ENCODE measurements around the gene ARHGAP26.

The ARHGAP26 gene

GRCh38 chr5:143210576-143210975, 440.4 kb downstream of the ARHGAP26 start:
- Histone ChIP-seq H3K9ac (ENCODE audit: low read length in 5 of 5) (no peak overlapping the region), H3K4me1 (ENCODE audit: control insufficient read depth in 5 of 5, insufficient read depth in 5 of 5, low read length in 5 of 5) (peaks cover 15 to 64% (median 47%) of the 10 kb centered on the region in 5 donors), H3K27me3 (ENCODE audit: control insufficient read depth in 5 of 5, insufficient read depth in 4 of 5, low read length in 5 of 5) (no peaks in the 10 kb centered on the region), H3K36me3 (ENCODE audit: control insufficient read depth in 5 of 5, insufficient read depth in 5 of 5, low read length in 5 of 5) (peaks cover 0 to 3% (median 0%) of the 10 kb centered on the region in 5 donors), H3K27ac (ENCODE audit: low read depth, low read length) (no peak overlapping the region), H3K4me3 (ENCODE audit: low read depth in 1 of 5, low read length in 5 of 5) (no peak overlapping the region), H3K9me3 (ENCODE audit: control insufficient read depth in 5 of 5, low read length in 5 of 5) (no peaks in the 10 kb centered on the region)

GRCh38 chr5:143212261-143212660, 442.1 kb downstream of the ARHGAP26 start:
- Histone ChIP-seq H3K4me3 (ENCODE audit: low read depth in 1 of 5, low read length in 5 of 5) (no peak overlapping the region), H3K27me3 (ENCODE audit: control insufficient read depth in 5 of 5, insufficient read depth in 4 of 5, low read length in 5 of 5) (no peaks in the 10 kb centered on the region), H3K9me3 (ENCODE audit: control insufficient read depth in 5 of 5, low read length in 5 of 5) (no peaks in the 10 kb centered on the region), H3K4me1 (ENCODE audit: control insufficient read depth in 5 of 5, insufficient read depth in 5 of 5, low read length in 5 of 5) (peaks cover 15 to 58% (median 37%) of the 10 kb centered on the region in 5 donors), H3K9ac (ENCODE audit: low read length in 5 of 5) (peak overlapping the region in 1 of 5 donors; percentile 25), H3K27ac (ENCODE audit: low read depth, low read length) (no peak overlapping the region), H3K36me3 (ENCODE audit: control insufficient read depth in 5 of 5, insufficient read depth in 5 of 5, low read length in 5 of 5) (peaks cover 0 to 9% (median 0%) of the 10 kb centered on the region in 5 donors)

GRCh38 chr5:143213231-143213850, 443.2 kb downstream of the ARHGAP26 start:
- peaks cover 12 to 51% (median 31%) of the 10 kb centered on the region in 5 donors for H3K4me1 ChIP-seq (ENCODE audit: control insufficient read depth in 5 of 5, insufficient read depth in 5 of 5, low read length in 5 of 5)
- H3K36me3 ChIP-seq (ENCODE audit: control insufficient read depth in 5 of 5, insufficient read depth in 5 of 5, low read length in 5 of 5) = peaks cover 0 to 9% (median 0%) of the 10 kb centered on the region in 5 donors
- no peaks in the 10 kb centered on the region for H3K9me3 ChIP-seq (ENCODE audit: control insufficient read depth in 5 of 5, low read length in 5 of 5)
- no peaks in the 10 kb centered on the region for H3K27me3 ChIP-seq (ENCODE audit: control insufficient read depth in 5 of 5, insufficient read depth in 4 of 5, low read length in 5 of 5)
- peak overlapping the region in 1 of 5 donors; percentile 15 for H3K9ac ChIP-seq (ENCODE audit: low read length in 5 of 5)
- peak overlapping the region; percentile 27 for H3K27ac ChIP-seq (ENCODE audit: low read depth, low read length)
- H3K4me3 ChIP-seq (ENCODE audit: low read depth in 1 of 5, low read length in 5 of 5) = no peak overlapping the region

GRCh38 chr5:143213851-143214363, 443.7 kb downstream of the ARHGAP26 start:
- H3K27ac ChIP-seq (ENCODE audit: low read depth, low read length) = peak overlapping the region; percentile 27
- H3K4me1 ChIP-seq (ENCODE audit: control insufficient read depth in 5 of 5, insufficient read depth in 5 of 5, low read length in 5 of 5) = peaks cover 8 to 51% (median 27%) of the 10 kb centered on the region in 5 donors
- peaks cover 0 to 9% (median 0%) of the 10 kb centered on the region in 5 donors for H3K36me3 ChIP-seq (ENCODE audit: control insufficient read depth in 5 of 5, insufficient read depth in 5 of 5, low read length in 5 of 5)

GRCh38 chr5:143214458-143214857, 444.3 kb downstream of the ARHGAP26 start:
- Histone ChIP-seq H3K27ac (ENCODE audit: low read depth, low read length) (no peak overlapping the region), H3K9ac (ENCODE audit: low read length in 5 of 5) (no peak overlapping the region), H3K36me3 (ENCODE audit: control insufficient read depth in 5 of 5, insufficient read depth in 5 of 5, low read length in 5 of 5) (peaks cover 0 to 9% (median 0%) of the 10 kb centered on the region in 5 donors)

More at GRCh38 chr5:143213851-143214363, 443.7 kb downstream of the ARHGAP26 start:
- Histone ChIP-seq H3K9me3 (ENCODE audit: control insufficient read depth in 5 of 5, low read length in 5 of 5) (no peaks in the 10 kb centered on the region), H3K4me3 (ENCODE audit: low read depth in 1 of 5, low read length in 5 of 5) (no peak overlapping the region), H3K27me3 (ENCODE audit: control insufficient read depth in 5 of 5, insufficient read depth in 4 of 5, low read length in 5 of 5) (no peaks in the 10 kb centered on the region), H3K9ac (ENCODE audit: low read length in 5 of 5) (peak overlapping the region in 1 of 5 donors; percentile 15)

GRCh38 chr5:143214890-143215289, 444.7 kb downstream of the ARHGAP26 start:
- Histone ChIP-seq H3K9me3 (ENCODE audit: control insufficient read depth in 5 of 5, low read length in 5 of 5) (no peaks in the 10 kb centered on the region), H3K27ac (ENCODE audit: low read depth, low read length) (no peak overlapping the region), H3K27me3 (ENCODE audit: control insufficient read depth in 5 of 5, insufficient read depth in 4 of 5, low read length in 5 of 5) (no peaks in the 10 kb centered on the region), H3K9ac (ENCODE audit: low read length in 5 of 5) (no peak overlapping the region), H3K4me3 (ENCODE audit: low read depth in 1 of 5, low read length in 5 of 5) (no peak overlapping the region), H3K36me3 (ENCODE audit: control insufficient read depth in 5 of 5, insufficient read depth in 5 of 5, low read length in 5 of 5) (peaks cover 0 to 9% (median 0%) of the 10 kb centered on the region in 5 donors), H3K4me1 (ENCODE audit: control insufficient read depth in 5 of 5, insufficient read depth in 5 of 5, low read length in 5 of 5) (peaks cover 7 to 57% (median 29%) of the 10 kb centered on the region in 5 donors)

More at GRCh38 chr5:143214458-143214857, 444.3 kb downstream of the ARHGAP26 start:
- peaks cover 7 to 53% (median 27%) of the 10 kb centered on the region in 5 donors for H3K4me1 ChIP-seq (ENCODE audit: control insufficient read depth in 5 of 5, insufficient read depth in 5 of 5, low read length in 5 of 5)
- H3K27me3 ChIP-seq (ENCODE audit: control insufficient read depth in 5 of 5, insufficient read depth in 4 of 5, low read length in 5 of 5) = no peaks in the 10 kb centered on the region
- H3K4me3 ChIP-seq (ENCODE audit: low read depth in 1 of 5, low read length in 5 of 5) = no peak overlapping the region
- H3K9me3 ChIP-seq (ENCODE audit: control insufficient read depth in 5 of 5, low read length in 5 of 5) = no peaks in the 10 kb centered on the region

- no peak overlapping the region for H3K4me3 ChIP-seq (ENCODE audit: low read depth in 1 of 5, low read length in 5 of 5)
- H3K36me3 ChIP-seq (ENCODE audit: control insufficient read depth in 5 of 5, insufficient read depth in 5 of 5, low read length in 5 of 5) = peaks cover 0 to 9% (median 0%) of the 10 kb centered on the region in 5 donors
- H3K4me1 ChIP-seq (ENCODE audit: control insufficient read depth in 5 of 5, insufficient read depth in 5 of 5, low read length in 5 of 5) = peaks cover 10 to 65% (median 35%) of the 10 kb centered on the region in 5 donors
- no peaks in the 10 kb centered on the region for H3K27me3 ChIP-seq (ENCODE audit: control insufficient read depth in 5 of 5, insufficient read depth in 4 of 5, low read length in 5 of 5)
- no peak overlapping the region for H3K9ac ChIP-seq (ENCODE audit: low read length in 5 of 5)
- no peaks in the 10 kb centered on the region for H3K9me3 ChIP-seq (ENCODE audit: control insufficient read depth in 5 of 5, low read length in 5 of 5)
- no peak overlapping the region for H3K27ac ChIP-seq (ENCODE audit: low read depth, low read length)
Observed at GRCh38 chr5:143215690-143216089, 445.5 kb downstream of the ARHGAP26 start.

GRCh38 chr5:143216211-143216610, 446.0 kb downstream of the ARHGAP26 start:
- Histone ChIP-seq H3K36me3 (ENCODE audit: control insufficient read depth in 5 of 5, insufficient read depth in 5 of 5, low read length in 5 of 5) (peaks cover 0 to 9% (median 0%) of the 10 kb centered on the region in 5 donors), H3K9ac (ENCODE audit: low read length in 5 of 5) (no peak overlapping the region), H3K4me1 (ENCODE audit: control insufficient read depth in 5 of 5, insufficient read depth in 5 of 5, low read length in 5 of 5) (peaks cover 10 to 68% (median 35%) of the 10 kb centered on the region in 5 donors), H3K27ac (ENCODE audit: low read depth, low read length) (no peak overlapping the region), H3K4me3 (ENCODE audit: low read depth in 1 of 5, low read length in 5 of 5) (no peak overlapping the region), H3K9me3 (ENCODE audit: control insufficient read depth in 5 of 5, low read length in 5 of 5) (no peaks in the 10 kb centered on the region), H3K27me3 (ENCODE audit: control insufficient read depth in 5 of 5, insufficient read depth in 4 of 5, low read length in 5 of 5) (no peaks in the 10 kb centered on the region)

GRCh38 chr5:143217065-143217803, 447.1 kb downstream of the ARHGAP26 start:
- H3K4me1 ChIP-seq (ENCODE audit: control insufficient read depth in 5 of 5, insufficient read depth in 5 of 5, low read length in 5 of 5) = peaks cover 7 to 70% (median 37%) of the 10 kb centered on the region in 5 donors
- no peak overlapping the region for H3K27ac ChIP-seq (ENCODE audit: low read depth, low read length)
- peaks cover 0 to 9% (median 0%) of the 10 kb centered on the region in 5 donors for H3K36me3 ChIP-seq (ENCODE audit: control insufficient read depth in 5 of 5, insufficient read depth in 5 of 5, low read length in 5 of 5)
- no peaks in the 10 kb centered on the region for H3K27me3 ChIP-seq (ENCODE audit: control insufficient read depth in 5 of 5, insufficient read depth in 4 of 5, low read length in 5 of 5)
- no peaks in the 10 kb centered on the region for H3K9me3 ChIP-seq (ENCODE audit: control insufficient read depth in 5 of 5, low read length in 5 of 5)
- H3K4me3 ChIP-seq (ENCODE audit: low read depth in 1 of 5, low read length in 5 of 5) = no peak overlapping the region
- no peak overlapping the region for H3K9ac ChIP-seq (ENCODE audit: low read length in 5 of 5)

- Histone ChIP-seq H3K9me3 (ENCODE audit: control insufficient read depth in 5 of 5, low read length in 5 of 5) (no peaks in the 10 kb centered on the region), H3K4me3 (ENCODE audit: low read depth in 1 of 5, low read length in 5 of 5) (no peak overlapping the region), H3K27me3 (ENCODE audit: control insufficient read depth in 5 of 5, insufficient read depth in 4 of 5, low read length in 5 of 5) (no peaks in the 10 kb centered on the region), H3K27ac (ENCODE audit: low read depth, low read length) (no peak overlapping the region), H3K9ac (ENCODE audit: low read length in 5 of 5) (no peak overlapping the region), H3K4me1 (ENCODE audit: control insufficient read depth in 5 of 5, insufficient read depth in 5 of 5, low read length in 5 of 5) (peaks cover 7 to 70% (median 36%) of the 10 kb centered on the region in 5 donors), H3K36me3 (ENCODE audit: control insufficient read depth in 5 of 5, insufficient read depth in 5 of 5, low read length in 5 of 5) (peaks cover 0 to 9% (median 0%) of the 10 kb centered on the region in 5 donors)
Observed at GRCh38 chr5:143217804-143218160, 447.6 kb downstream of the ARHGAP26 start.
